HepG2 (cell line): ENCODE results near the gene MILR1. TPM values are rescaled to one million over a fixed set of nuclear protein-coding genes. Genes with fewer than 3 reads are reported as not detected.

Experiments
- ATAC-seq: fragments of 200-7000 bp; cut with Tn5 transposase; 3 replicates; pipeline ENCODE4 v1.9.1; 2020; ENCODE audit warnings: mild to moderate bottlenecking, moderate library complexity
- BruUV-seq: library from RNA; stranded (reverse); fragments of 400-500 nt; replicated peaks from 2 replicates; lab custom pipeline; 2021; lab: Mats Ljungman, UMichigan
- CTCF ChIA-PET: fragments of 300-600 bp; formaldehyde crosslinking; extraction: SDS; loops from one replicate; lab custom pipeline; 2021; ENCODE audit warnings: low total read pairs, inconsistent platforms, low intra/inter-chr PET ratio; lab: Yijun Ruan, JAX
- POLR2A ChIA-PET: fragments of 350-600 bp; sonication (Branson Sonifier 250); formaldehyde crosslinking; loops from one replicate; lab custom pipeline; 2020; ENCODE audit warnings: antibody characterized with exemption, inconsistent platforms; lab: Yijun Ruan, JAX
- DNase-seq: peaks from one replicate; pipeline ENCODE4 v3.0.0-alpha.2; 2015; ENCODE audit warnings: low spot score
- FAIRE-seq: peaks from 3 replicates; lab custom pipeline; 2011; peaks lifted over from hg19 to GRCh38; lab: Jason Lieb, UNC
- H2AFZ ChIP-seq: one replicate; pipeline ENCODE4 v1.6.1; 2011; ENCODE audit warnings: low read length, inconsistent platforms
- H3K27ac ChIP-seq: fragments of 300-600 bp; 3 replicates; pipeline ENCODE4 v1.8.0; 2011; ENCODE audit warnings: mixed run types, mild to moderate bottlenecking, mixed read lengths, low read length, inconsistent platforms; ENCODE audit not compliant: insufficient read depth; ENCODE audit errors: extremely low read length
- H3K27me3 ChIP-seq, 2 experiments: fragments of 200-600 bp in 1 of 2; 2 replicates in 1 of 2; 3 replicates in 1 of 2; pipeline versions ENCODE4 v1.6.0 to v1.8.0; 2011; ENCODE audit warnings: low read length in 2 of 2, mild to moderate bottlenecking in 2 of 2, moderate library complexity in 2 of 2, inconsistent platforms in 1 of 2; ENCODE audit not compliant: insufficient read depth in 2 of 2, control insufficient read depth in 1 of 2
- H3K36me3 ChIP-seq, 2 experiments: fragments of 200-600 bp in 1 of 2; replicated peaks in 1 of 2; 2 replicates in 1 of 2; 3 replicates in 1 of 2; pipeline versions ENCODE4 v1.5.1 to v1.8.0; 2011; ENCODE audit warnings: low read length in 2 of 2, inconsistent platforms in 1 of 2; ENCODE audit not compliant: insufficient read depth in 2 of 2, control insufficient read depth in 1 of 2
- H3K4me1 ChIP-seq: 2 replicates; pipeline ENCODE4 v1.5.1; 2012; ENCODE audit warnings: low read length, inconsistent platforms; ENCODE audit not compliant: insufficient read depth
- H3K4me2 ChIP-seq: 2 replicates; pipeline ENCODE4 v1.6.0; 2011; ENCODE audit warnings: low read depth, low read length, inconsistent platforms
- H3K4me3 ChIP-seq, 3 experiments: fragments of 200-600 bp in 1 of 3; sonication (generic), shearing (Covaris generic) in 1 of 3; replicated peaks in 1 of 3; 2 replicates each; pipeline ENCODE4 v1.5.1; 2011 to 2016; ENCODE audit warnings: low read length in 3 of 3, inconsistent platforms in 2 of 3, low read depth in 2 of 3, mild to moderate bottlenecking in 2 of 3, control low read depth in 1 of 3, mixed read lengths in 1 of 3; ENCODE audit not compliant: insufficient read depth in 1 of 3
- H3K79me2 ChIP-seq: one replicate; pipeline ENCODE4 v1.6.1; 2011; ENCODE audit warnings: low read length, inconsistent platforms; ENCODE audit not compliant: insufficient read depth
- H3K9ac ChIP-seq: 2 replicates; pipeline ENCODE4 v1.6.0; 2011; ENCODE audit warnings: mild to moderate bottlenecking, low read depth, low read length, inconsistent platforms; ENCODE audit not compliant: insufficient read depth
- H3K9me3 ChIP-seq: 2 replicates; pipeline ENCODE4 v1.5.1; 2012; ENCODE audit warnings: mild to moderate bottlenecking, low read length
- H4K20me1 ChIP-seq: 2 replicates; pipeline ENCODE4 v1.6.0; 2011; ENCODE audit warnings: inconsistent platforms, mild to moderate bottlenecking, low read length, moderate library complexity; ENCODE audit not compliant: insufficient read depth
- CAMTA2 ChIP-seq: sonication (generic); formaldehyde crosslinking; IDR thresholded peaks from 2 replicates; pipeline ENCODE4 v1.4.0; 2020; ENCODE audit warnings: mild to moderate bottlenecking, missing genetic modification reagents, borderline replicate concordance
- FOXP1 ChIP-seq, 2 experiments: fragments of 450-650 bp in 1 of 2; IDR thresholded peaks; 2 replicates each; pipeline ENCODE4 v1.6.1; 2017 to 2018; ENCODE audit warnings: antibody characterized with exemption in 1 of 2
- HDAC2 ChIP-seq: sonication (generic); formaldehyde crosslinking; IDR thresholded peaks from 2 replicates; pipeline ENCODE4 v1.4.0; 2020; ENCODE audit warnings: missing genetic modification reagents
- HNF4A ChIP-seq: sonication (generic); formaldehyde crosslinking; IDR thresholded peaks from 2 replicates; pipeline ENCODE4 v1.4.0; 2020; ENCODE audit warnings: missing genetic modification reagents
- NR1H2 ChIP-seq: sonication (generic); formaldehyde crosslinking; IDR thresholded peaks from 2 replicates; pipeline ENCODE4 v1.8.1; 2022; ENCODE audit warnings: low read depth, missing genetic modification reagents, borderline replicate concordance
- POLR2A ChIP-seq, 2 experiments: IDR thresholded peaks; 2 replicates each; pipeline ENCODE4 v1.6.1; 2011; ENCODE audit warnings: low read depth in 2 of 2, low read length in 2 of 2, mild to moderate bottlenecking in 1 of 2, moderate library complexity in 1 of 2; ENCODE audit not compliant: insufficient read depth in 1 of 2
- PTBP1 ChIP-seq: fragments of 200-400 bp; formaldehyde crosslinking; IDR thresholded peaks from 2 replicates; pipeline ENCODE4 v1.6.1; 2018; ENCODE audit warnings: low read length, low read depth; ENCODE audit not compliant: poor library complexity, severe bottlenecking
- RARA ChIP-seq: IDR thresholded peaks from 2 replicates; pipeline ENCODE4 v1.6.1; 2016; ENCODE audit warnings: missing genetic modification reagents, missing compliant biosample characterization
- SALL1 ChIP-seq: sonication (generic); formaldehyde crosslinking; IDR thresholded peaks from 2 replicates; pipeline ENCODE4 v1.8.0; 2022; ENCODE audit warnings: mild to moderate bottlenecking, missing genetic modification reagents
- SMARCE1 ChIP-seq: fragments of 450-650 bp; IDR thresholded peaks from 2 replicates; pipeline ENCODE4 v1.6.1; 2017; ENCODE audit warnings: borderline replicate concordance
- SOX6 ChIP-seq, 2 experiments: fragments of 450-650 bp in 1 of 2; sonication (generic) in 1 of 2; formaldehyde crosslinking in 1 of 2; IDR thresholded peaks; 2 replicates each; pipeline versions ENCODE4 v1.4.0 to v1.6.1; 2017 to 2020; ENCODE audit warnings: antibody characterized with exemption in 1 of 2, mild to moderate bottlenecking in 1 of 2, missing genetic modification reagents in 1 of 2
- XRCC5 ChIP-seq: fragments of 200-400 bp; formaldehyde crosslinking; optimal IDR thresholded peaks from 2 replicates; pipeline ENCODE3; 2017; ENCODE audit warnings: mild to moderate bottlenecking, low read length
- ZFP36L1 ChIP-seq: sonication (generic); formaldehyde crosslinking; IDR thresholded peaks from 2 replicates; pipeline ENCODE4 v1.8.0; 2022; ENCODE audit warnings: mild to moderate bottlenecking, missing genetic modification reagents, moderate library complexity
- ZNF101 ChIP-seq: sonication (generic); formaldehyde crosslinking; IDR thresholded peaks from 2 replicates; pipeline ENCODE4 v1.4.0; 2020; ENCODE audit warnings: mild to moderate bottlenecking, low read depth, missing genetic modification reagents, borderline replicate concordance
- ZNF232 ChIP-seq: sonication (generic); formaldehyde crosslinking; IDR thresholded peaks from 2 replicates; pipeline ENCODE4 v1.4.0; 2020; ENCODE audit warnings: missing genetic modification reagents, borderline replicate concordance
- ZNF576 ChIP-seq: sonication (generic); formaldehyde crosslinking; IDR thresholded peaks from 2 replicates; pipeline ENCODE4 v1.4.0; 2020; ENCODE audit warnings: mild to moderate bottlenecking, missing genetic modification reagents
- ZNF770 ChIP-seq: sonication (generic); formaldehyde crosslinking; IDR thresholded peaks from 2 replicates; pipeline ENCODE4 v1.5.0; 2020; ENCODE audit warnings: mild to moderate bottlenecking, missing genetic modification reagents
- ZNF83 ChIP-seq: sonication (generic); formaldehyde crosslinking; IDR thresholded peaks from 2 replicates; pipeline ENCODE4 v1.4.0; 2020; ENCODE audit warnings: missing genetic modification reagents, mild to moderate bottlenecking, borderline replicate concordance
- WGBS: methylation state at CpG from one replicate; pipeline ENCODE4 v1.1.6; 2017; ENCODE audit warnings: low lambda C conversion rate; 5-methylcytosine and 5-hydroxymethylcytosine counted together
- in situ Hi-C: cut with HindIII; loops from 2 replicates; pipeline ENCODE4 v1.10.0; 2017; ENCODE audit warnings: low pct_unique_long_range_greater_than_20kb; ENCODE audit not compliant: extremely low pct_ligation_motif_present
- intact Hi-C: fragments of 100-400 bp; cut with micrococcal nuclease; formaldehyde crosslinking; loops from one replicate; pipeline ENCODE4 v1.10.0; 2022; ENCODE audit not compliant: unreplicated experiment
- polyA plus RNA-seq, 8 experiments: library from polyadenylated mRNA; depleted of rRNA in 3 of 8; stranded (reverse) in 7 of 8; unstranded in 1 of 8; fragments of >200 nt; fragmentation: Illumina TruSeq in 4 of 8; extraction: Trizol in 4 of 8; gene quantifications; 2 replicates each; pipeline versions ENCODE4 v1.2.1 to v1.2.3, GENCODE V29; 2011 to 2016; ENCODE audit warnings: low read depth in 4 of 8, missing spikeins in 1 of 8, mixed read lengths in 1 of 8; ENCODE audit not compliant: insufficient read depth in 1 of 8
- total RNA-seq, 5 experiments: library from RNA; depleted of rRNA; stranded (reverse); fragments of >200 nt; fragmentation: Illumina TruSeq; extraction: Trizol; gene quantifications; 2 replicates each; pipeline ENCODE4 v1.2.3, GENCODE V29; 2016; ENCODE audit warnings: low read depth in 1 of 5

Gene MILR1
- total and polyA plus RNA-seq, 2 of the 13 experiments (the other 11 are each of a cell fraction or from before 2014, with no cell fraction given), result 0.27 to 1.7 TPM

GRCh38 chr17:64401941-64402340 is 47.0 kb upstream of the MILR1 start:
- Histone ChIP-seq H3K27me3 (no peaks in the 10 kb centered on the region), H2AFZ (no peak overlapping the region)
- no peak for TF ChIP-seq ZNF83 (CRISPR knock-in tag)
- no peak for TF ChIP-seq ZNF101
- no peak for TF ChIP-seq XRCC5
- TF ChIP-seq, all 625 proteins: peak for 0
- FAIRE-seq (no peak), DNase-seq (no peak), ATAC-seq (no peak)
- BruUV-seq, result no TSS peak
- 99% methylated on average over 2 of the region's 2 CpGs for WGBS
- H3K4me2 ChIP-seq, result no peak overlapping the region
- in situ Hi-C loops (no loop called here), intact Hi-C loops (no loop called here)
- no peaks in the 10 kb centered on the region for H3K79me2 ChIP-seq
- no peak overlapping the region for H3K27ac ChIP-seq
- CTCF ChIA-PET, result no interaction called here
- H3K9me3 ChIP-seq, result no peaks in the 10 kb centered on the region
- H4K20me1 ChIP-seq, result peaks cover 12% of the 10 kb centered on the region
- POLR2A ChIA-PET, result interaction anchor here (1.3 to 1.4 kb wide), 2 partner anchors 15 to 32 kb away, joined by 4 to 5 read pairs; no protein-coding TSS in a partner anchor
- peaks cover 4 to 5% of the 10 kb centered on the region in 2 experiments; a peak in 3 of 5 replicates for H3K36me3 ChIP-seq
- H3K9ac ChIP-seq, result no peak overlapping the region
- H3K4me3 ChIP-seq, result no peak overlapping the region
- H3K4me1 ChIP-seq, result peaks cover 55% of the 10 kb centered on the region

GRCh38 chr17:64402469-64402868 is 46.4 kb upstream of the MILR1 start:
- POLR2A ChIA-PET, result interaction anchor here (1.3 to 1.4 kb wide), 2 partner anchors 15 to 33 kb away, joined by 4 to 5 read pairs; no protein-coding TSS in a partner anchor
- no peak for FAIRE-seq
- 0 out of 2 replicates have a peak, but pooled peaks have one; percentile 26 for TF ChIP-seq HDAC2
- TF ChIP-seq ZNF770, result peak; percentile 24; the same call in 1 of the 2 replicates
- peak; percentile 54 for TF ChIP-seq SALL1 (CRISPR knock-in tag)
- 0 out of 2 replicates have a peak, but pooled peaks have one; percentile 31 for TF ChIP-seq ZNF232 (CRISPR knock-in tag)
- TF ChIP-seq CAMTA2, result no peak
- no peak for TF ChIP-seq NR1H2 (CRISPR knock-in tag)
- peak; percentile 58; the same call in 1 of the 2 replicates for TF ChIP-seq RARA
- TF ChIP-seq POLR2A (IDR thresholded peaks at IDR 0.05; ENCODE audit: insufficient read depth in 1 of 2, low read depth in 2 of 2, low read length in 2 of 2), result peak in 1 of 2 experiments; percentile 27; a peak in 1 of 4 replicates
- TF ChIP-seq ZFP36L1 (CRISPR knock-in tag), result no peak
- no peak for TF ChIP-seq SOX6 (IDR thresholded peaks at IDR 0.05)
- TF ChIP-seq SOX6 (CRISPR knock-in tag; IDR thresholded peaks at IDR 0.05), result no peak
- TF ChIP-seq SMARCE1, result no peak
- no peak for TF ChIP-seq PTBP1
- peak; percentile 66 for TF ChIP-seq HNF4A
- no peak for TF ChIP-seq FOXP1 (IDR thresholded peaks at IDR 0.05)
- no peak for TF ChIP-seq FOXP1 (CRISPR knock-in tag; IDR thresholded peaks at IDR 0.05)
- no peak for TF ChIP-seq ZNF576

More at GRCh38 chr17:64402469-64402868, 46.4 kb upstream of the MILR1 start:
- Histone ChIP-seq H4K20me1 (peaks cover 12% of the 10 kb centered on the region), H2AFZ (no peak overlapping the region), H3K4me2 (no peak overlapping the region), H3K79me2 (no peaks in the 10 kb centered on the region), H3K27ac (no peak overlapping the region), H3K9ac (no peak overlapping the region), H3K9me3 (no peaks in the 10 kb centered on the region), H3K27me3 (no peaks in the 10 kb centered on the region), H3K4me3 (no peak overlapping the region), H3K4me1 (peaks cover 60% of the 10 kb centered on the region), H3K36me3 (peaks cover 4 to 5% of the 10 kb centered on the region in 2 experiments; a peak in 3 of 5 replicates)
- intact Hi-C loops (no loop called here), in situ Hi-C loops (no loop called here)
- BruUV-seq, result no TSS peak
- CTCF ChIA-PET, result no interaction called here
- ATAC-seq (no peak), DNase-seq (peak; percentile 52)
- WGBS, result 81% methylated on average over 5 of the region's 5 CpGs
